ENCODE results near the gene DENND1C.
"Not testable (repeated sequence)": the region's sequence is repeated elsewhere in the genome, so short reads cannot be mapped to it uniquely, and the experiment has no call there.

DENND1C gene

DNA sequence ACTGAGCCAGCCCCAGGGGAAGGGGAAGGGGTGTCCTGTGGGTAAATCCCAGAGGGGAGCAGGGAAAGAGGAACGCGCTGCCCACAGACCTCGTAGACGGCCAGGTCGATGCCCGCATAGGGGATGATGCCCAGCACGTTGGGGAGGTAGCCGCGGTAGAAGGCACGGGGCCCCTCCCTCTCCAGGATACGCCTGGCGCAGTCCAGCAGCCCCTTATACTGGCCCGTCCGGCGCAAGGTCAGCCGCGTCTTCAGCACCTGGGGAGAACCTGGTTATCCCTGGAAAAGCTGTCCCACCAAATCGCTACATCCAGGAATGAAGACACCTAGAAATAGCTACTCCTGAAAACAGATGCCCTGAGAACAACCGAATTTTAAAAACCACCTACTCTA is 29.4 kb downstream of the DENND1C start:
- DNase-seq: no peak

DNA sequence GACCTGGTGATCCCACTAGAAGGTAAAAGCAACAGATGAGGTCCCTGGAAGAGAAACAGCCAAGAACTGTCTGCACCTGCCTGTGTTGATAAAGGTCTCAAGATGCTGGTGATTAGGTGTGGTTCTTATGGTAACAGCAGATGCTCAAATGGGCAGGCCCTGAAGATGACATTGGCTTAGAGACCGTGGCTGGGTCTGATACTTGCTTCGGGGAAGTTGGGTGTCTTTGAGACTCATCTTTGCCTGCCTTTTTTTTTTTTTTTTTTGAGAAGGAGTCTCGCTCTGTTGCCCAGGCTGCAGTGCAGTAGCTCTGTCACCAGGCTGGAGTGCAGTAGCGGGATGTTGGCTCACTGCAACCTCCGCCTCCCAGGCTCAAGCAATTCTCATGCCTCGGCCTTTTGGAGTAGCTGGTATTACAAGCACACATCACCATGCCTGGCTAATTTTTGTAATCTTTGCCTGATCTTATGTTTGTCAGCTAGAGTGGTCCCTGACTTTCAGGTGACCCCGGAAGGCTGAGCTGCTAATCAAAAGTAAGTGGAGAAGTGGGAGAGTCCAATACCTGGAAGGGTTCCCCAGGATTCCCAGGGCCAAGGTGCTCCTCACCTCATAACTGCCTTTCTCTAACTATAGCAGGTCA is 29.9 kb downstream of the DENND1C start:
- no peak for DNase-seq

DNA sequence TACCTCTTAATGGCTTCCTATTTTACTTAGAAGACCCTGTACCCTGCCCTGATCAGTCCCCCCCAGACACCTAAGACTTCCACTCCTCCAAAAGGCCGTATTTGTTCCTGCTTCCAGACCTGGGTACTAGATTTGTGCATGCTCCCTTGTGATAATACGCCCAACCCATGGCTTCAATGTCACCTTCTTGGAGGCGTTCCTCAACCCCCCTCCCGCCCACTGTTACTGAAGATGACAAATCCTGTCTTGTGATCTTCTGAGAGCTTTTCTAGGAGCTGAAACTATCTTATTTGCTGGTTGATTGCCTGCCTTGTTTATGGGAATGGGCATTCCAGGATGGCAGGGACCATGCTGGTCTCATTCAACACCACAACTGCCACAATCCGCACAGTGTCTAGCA is 31.4 kb downstream of the DENND1C start:
- no peak for DNase-seq

DNA sequence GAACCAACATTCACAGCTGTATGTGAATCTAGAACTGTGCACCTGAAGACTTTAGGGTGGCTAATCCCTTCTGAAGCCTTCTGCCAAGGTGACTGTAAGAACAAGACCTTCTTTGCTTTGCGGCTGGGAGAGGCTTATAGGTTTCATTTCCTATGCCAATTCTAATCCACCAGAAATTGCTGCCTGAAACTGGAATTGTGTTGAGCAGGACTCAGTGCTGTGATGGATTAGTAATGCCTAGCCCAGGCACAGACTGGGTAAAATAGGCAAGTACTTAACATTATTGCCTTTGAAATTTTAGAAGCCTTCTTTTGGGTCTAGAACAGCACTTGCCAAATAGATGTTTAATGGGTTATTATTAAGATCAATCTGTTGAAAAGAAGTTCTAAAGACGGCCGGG is 33.5 kb downstream of the DENND1C start:
- no peak for DNase-seq

DNA sequence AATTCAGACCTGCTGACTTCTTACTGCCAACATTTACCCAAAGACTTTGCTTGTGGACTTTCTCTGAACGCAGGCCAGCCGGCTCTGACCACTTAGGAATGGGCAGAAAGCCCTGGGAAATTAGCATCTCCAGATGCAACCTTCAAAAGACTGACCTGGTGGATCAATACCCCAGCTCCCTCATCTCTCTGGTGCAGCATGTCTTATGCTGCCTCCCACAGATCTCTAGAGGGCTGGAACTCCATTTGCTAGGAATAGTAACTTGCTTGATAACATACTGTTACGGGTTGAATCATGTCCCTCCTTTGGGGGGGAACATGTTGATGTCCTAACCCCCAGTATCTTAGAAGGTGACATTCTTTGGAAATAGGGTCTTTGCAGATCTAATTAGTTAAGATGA is 35.1 kb downstream of the DENND1C start:
- DNase-seq: no peak

DNA sequence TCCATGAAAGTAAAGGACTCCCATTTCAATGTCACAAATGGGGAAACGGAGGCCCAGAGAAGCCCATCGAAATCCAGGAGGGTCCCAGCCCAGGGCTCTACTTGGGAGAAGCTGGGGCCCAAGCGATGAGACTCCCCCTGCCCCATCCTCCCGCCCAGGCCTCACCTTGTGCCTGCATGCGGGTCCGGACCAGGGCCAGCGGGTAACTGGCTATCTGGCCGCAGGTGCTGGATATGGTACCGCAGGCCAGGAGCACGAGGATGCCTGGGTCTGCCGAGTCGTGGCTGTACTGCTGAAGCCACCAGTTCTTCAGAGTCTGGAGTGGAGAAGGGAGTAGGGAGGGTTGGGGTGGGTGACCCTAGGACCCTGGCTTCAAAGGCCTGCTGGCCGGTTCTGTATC is 37.6 kb downstream of the DENND1C start:
- no peak for DNase-seq

DNA sequence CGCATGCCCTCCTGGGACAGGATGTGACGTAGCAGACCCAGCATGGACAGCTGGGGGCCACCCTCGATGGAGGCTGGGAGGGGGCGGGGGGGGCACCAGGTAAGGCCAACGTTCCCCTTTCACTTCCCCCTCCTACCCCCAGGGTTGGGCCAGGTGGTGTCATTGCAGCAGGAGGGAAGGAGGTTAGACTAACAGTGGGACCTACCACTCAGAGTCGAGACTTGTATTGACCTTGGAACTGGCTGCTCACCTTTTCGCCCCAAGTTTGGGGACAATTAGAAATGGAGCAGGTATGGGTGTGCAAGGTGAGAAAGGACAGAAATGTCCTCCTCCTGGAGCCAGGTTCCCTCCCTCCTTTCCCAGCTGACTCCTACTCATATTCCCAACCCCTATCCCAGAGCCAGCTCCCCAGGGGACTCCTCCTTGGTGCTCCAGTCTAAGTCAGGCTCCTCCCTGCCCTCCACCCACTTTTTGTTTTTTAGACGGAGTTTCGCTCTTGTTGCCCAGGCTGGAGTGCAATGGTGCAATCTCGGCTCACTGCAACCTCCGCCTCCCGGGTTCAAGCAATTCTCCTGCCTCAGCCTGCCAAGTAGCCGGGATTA is 39.4 kb downstream of the DENND1C start:
- DNase-seq: no peak

DNA sequence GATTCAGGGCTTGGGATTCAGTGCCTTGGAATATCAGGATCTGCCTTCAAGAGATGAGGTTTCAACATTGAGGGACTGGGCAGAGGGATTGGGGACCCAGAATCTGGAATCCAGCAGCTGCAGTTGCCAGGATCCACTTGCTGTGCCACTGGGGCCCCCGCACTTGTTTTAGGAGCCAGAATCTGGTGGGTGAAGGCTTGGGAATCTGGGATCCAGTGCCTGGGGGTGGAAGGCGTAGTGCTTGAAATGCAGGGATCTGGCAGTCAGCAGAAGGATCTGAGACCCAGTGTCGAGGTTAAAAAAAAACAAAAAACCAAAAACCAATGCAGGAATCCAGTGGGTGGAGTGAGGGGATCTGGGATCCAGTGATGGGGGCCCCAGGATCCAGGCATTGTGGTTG is 40.7 kb downstream of the DENND1C start:
- no peak for DNase-seq

DNA sequence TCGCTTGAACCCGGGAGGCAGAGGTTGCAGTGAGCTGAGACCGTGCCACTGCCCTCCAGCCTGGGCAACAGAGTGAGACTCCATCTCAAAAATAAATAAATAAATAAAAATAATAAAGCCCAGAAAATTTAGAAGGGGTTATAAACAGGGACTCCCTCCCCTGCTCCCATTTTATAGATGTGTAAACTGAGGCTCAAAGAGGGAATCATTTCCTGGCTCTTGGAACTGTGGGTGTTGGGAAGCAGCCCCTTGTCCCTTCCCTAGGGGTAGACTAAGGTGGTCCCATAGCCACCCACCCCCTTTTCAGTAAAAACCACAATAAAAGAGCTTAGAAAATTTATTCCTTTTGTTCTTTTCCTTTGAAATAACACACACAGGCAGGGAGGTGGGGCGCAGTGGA is 41.8 kb downstream of the DENND1C start:
- no peak for DNase-seq

DNA sequence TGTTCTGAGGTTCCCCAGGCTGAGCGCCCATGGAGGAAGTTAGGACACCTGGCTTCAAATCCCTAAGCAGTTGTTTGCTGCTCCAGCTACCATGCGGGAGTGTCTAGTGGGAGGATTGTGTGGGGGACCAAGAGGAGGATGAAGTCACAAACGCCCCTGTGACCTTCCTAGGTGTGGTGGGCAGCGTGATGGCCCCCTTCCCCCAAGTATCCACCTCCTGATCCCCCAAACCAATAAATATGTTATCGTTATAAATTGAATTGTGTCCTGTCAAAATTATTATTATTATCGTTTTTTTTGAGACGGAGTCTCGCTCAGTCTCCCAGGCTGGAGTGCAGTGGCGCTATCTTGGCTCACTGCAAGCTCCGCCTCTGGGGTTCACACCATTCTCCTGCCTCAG is 47.9 kb downstream of the DENND1C start, which contains the start of gene SLC25A41:
Gene SLC25A41, minus strand, starts transcription at position 101 of the 400 bp plus-strand sequence. Its CDS starts 70 bp downstream, at position 31.
- DNase-seq: no peak

DNA sequence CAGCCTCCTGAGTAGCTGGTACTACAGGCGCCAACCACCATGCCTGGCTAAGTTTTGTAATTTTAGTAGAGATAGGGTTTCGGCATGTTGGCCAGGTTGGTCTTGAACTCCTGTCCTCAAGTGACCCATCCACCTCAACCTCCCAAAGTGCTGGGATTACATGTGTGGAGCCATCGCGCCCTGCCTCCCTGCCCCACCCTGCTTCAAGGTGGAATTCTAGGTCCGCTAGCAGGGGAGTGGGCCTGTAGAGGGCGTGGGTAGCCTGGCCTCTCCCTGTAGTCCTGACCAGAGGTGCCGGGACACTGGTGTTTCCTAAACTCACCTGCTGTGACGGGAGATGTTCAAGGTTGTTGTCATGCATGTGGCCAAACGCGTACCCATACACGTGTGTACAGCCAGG is 48.4 kb downstream of the DENND1C start:
- no peak for DNase-seq

DNA sequence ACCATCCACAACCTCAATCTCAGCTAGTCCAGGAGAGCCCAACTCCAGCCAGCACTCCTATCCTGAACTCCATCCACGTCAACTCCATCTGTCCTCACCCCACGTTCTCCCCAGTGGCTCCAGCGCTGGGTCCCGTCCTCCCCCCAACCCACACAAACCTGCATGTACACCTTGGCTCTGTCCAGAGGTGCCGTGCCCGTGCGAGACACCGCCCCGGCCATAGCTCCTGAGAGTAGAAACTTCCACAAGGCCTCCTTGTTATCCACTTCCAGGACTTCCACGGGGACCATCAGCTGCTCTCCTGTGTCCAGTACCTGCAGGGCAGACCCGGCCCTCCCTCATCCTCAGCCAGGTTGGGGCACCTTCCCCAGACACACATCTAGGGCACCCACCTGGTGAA is 49.7 kb downstream of the DENND1C start:
- no peak for DNase-seq

DNA sequence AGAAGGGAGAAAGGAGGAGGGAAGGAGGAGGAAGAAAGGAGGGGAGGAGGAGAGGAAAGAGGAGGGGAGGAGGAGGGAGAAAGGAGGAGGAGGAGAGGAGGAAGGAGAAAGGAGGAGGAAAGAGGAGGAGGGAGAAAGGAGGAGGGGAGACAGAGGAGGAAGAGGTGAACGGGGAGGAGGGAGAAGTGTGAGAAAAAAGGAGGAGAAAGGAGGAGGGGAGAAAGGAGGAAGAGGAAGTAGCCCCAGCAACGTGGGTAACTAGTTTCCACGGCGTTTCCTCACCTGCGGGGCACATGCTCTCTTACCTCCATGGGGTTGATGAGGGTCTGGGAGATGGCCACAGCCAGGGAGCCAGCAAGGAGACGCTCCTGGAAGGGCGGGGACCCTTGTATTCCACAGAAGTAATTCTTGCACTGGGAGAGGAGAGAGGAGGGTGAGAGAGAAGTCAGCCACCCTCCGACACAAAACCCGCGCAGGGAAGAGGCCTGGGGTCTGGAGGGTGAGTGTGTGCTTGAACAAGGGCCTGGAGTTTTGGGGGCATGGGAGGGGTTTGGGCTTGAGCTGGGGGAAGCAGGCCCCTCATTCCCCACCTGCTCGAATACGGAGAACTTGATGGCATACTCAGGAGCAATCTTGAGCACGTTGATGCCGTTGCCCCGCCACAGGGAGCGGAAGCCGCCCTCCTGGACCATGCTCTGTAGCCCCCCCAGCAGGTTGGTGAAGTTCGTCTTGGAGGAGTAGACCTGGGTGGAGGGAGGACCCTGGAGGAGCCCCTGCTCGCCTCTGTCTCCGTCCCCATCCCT is 52.0 kb downstream of the DENND1C start:
- DNase-seq: no peak

DNA sequence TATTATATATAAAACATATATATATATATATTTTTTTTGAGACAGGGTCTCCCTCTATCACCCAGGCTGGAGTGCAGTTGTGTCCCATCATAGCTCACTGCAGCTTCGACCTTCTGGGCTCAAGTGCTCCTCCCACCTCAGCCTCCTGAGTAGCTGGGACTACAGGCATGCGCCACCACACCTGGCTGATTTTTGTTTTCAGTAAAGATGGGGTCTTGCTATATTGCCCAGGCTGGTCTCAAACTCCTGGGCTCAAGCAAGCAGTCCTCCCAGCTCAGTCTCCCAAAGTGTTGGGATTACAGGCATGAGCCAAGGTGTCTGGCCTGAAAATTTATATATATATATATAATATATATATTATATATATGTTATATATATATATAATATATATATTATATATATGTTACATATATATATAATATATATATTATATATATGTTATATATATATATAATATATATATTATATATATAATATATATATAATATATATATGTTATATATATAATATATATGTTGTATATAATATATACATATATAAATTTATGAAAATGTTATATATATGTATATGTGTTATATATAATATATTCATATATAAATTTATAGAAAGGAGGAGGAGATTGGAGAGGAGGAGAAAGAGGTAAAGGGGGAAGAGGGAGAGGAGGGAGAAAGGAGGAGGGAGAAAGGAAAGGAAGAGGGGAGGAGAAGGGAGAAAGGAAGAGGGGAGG is 52.7 kb downstream of the DENND1C start:
- DNase-seq: not testable (repeated sequence)

DNA sequence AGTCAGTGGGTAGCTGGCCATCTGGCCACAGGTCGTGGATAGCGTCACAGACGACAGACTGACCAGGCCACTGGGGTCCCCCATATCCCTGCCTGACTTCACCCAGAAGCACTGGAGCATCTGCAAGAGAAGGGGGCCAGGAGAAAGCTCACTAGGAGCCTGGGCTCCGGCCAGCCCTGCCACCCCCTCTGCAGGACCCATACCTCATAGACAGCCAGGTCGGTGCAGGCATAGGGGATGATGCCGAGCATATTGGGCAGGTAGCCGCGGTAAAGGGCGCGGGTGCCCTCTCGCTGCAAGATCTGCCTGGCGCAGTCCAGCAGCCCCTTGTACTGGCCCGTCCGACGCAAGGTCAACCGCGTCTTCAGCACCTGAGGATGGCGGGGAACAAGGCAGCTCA is 54.5 kb downstream of the DENND1C start:
- DNase-seq: no peak

DNA sequence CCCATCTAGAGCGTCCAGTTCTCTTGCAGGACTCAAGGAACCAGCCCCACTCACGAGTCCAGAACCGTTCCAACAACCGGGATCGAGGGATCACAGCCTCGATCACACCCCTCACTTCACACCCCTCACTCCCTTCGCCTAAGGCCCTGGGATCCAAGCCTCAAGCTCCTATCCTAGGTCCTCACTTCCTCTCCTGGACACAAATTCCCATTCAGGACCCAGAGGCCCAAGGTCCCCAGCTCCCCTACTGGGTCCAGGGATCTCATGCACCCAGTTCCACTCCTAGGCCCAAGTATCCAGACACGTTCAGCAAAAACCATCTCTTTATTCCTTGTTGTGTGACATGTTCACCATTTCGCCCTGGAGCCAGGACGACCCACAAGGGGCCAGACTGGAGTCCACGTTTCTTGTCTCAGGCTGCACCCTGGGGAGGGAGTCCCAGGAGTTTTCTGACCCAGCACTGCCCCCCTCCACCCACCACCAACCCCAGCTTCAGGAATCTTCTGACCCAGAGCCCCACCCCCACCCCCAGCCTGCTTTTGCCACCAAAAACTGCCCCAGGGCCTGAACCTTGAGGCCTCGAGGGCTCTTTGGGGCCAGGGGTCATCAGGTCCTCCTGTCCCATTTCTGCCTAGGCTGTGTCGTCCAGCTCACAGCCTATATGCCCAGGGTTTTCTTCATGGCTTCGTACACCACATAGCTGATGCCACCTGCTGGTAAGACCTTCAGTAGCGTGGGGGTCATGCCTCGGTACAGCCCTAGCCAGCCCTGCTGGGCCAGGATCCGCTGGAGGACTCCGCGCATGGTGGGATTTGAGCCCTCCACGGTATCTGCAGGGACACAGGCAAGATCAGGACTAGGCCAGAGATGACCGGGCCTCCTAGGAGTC is 55.6 kb downstream of the DENND1C start:
- DNase-seq: no peak

DNA sequence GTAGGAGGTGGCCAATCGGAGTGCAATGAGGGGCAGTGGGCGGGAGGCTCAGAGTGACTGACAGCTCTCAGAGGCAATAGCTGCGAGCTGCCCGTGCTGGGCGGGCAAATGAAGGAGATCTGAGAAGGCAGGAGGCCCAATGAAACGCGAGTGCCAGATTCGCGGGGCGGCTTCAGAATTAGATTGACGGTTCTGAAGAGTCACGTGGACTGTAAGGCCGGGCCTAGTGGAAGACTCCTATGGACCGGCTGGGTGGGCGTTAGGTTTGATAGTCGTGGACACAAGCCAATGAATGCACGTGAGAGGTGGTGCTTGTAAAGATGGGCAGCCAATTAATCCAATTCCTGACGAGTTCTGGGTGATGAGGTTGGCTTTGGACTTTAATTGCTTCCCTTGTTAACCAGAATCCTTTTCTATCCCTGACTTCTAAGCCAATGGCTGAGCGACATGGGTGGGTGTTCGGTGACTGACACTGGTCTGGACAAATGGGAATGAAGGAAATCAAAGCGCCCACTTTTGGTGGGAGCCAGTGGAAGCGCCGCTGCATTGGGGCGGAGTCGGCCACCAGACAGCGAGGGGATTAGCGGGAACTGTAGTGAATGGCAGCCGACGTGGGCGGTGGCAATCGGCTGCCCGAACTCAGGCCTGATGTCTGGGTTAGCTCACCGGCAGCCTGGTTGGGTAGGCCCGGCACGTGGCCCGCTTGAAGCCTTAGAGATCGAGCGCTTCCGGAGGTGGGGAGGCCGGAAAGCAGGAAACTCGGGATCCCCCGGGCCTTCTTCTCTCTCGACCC is 56.5 kb downstream of the DENND1C start:
- DNase-seq: peak; percentile 91

DNA sequence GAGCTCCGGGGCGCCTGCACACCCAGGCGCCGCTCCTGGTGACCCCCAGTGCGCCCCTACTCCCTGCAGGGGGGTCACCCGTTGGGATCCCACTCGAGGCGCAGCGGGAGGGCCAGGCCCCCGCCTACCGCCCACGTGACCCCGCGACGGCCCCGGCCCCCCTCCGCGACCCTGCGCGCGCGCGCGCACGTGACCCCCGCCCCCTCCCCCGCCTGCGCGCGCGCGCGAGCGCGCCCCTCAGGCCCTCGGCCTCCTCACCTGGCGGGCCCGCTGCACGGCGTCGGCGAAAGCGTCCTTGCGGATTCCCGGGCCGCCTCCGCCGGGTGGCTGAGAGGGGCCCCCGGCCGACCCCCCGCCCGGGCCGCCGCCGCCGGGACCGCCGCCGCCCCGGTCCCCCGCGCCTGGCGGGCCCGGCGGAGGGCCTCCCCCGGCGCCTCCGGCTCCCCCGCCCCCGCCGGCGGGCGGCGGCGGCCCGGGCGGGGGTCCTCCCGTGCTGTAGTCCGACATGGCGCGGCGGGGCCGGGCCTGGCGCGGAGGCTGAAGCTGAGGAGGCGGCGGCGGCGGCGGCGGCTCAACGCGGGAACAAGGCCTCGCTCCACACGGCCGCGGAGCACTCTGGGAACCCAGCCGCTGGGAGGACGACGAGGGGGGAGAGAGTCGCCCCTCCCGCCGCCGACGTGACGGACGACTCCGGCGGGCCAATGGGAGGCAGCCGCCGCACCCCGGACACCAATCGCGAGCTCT is 57.2 kb downstream of the DENND1C start, which contains the start of gene KHSRP:
Gene KHSRP, minus strand, starts transcription at position 617 of the 744 bp plus-strand sequence. Its CDS starts 110 bp downstream, at position 507.
- DNase-seq: no peak

DNA sequence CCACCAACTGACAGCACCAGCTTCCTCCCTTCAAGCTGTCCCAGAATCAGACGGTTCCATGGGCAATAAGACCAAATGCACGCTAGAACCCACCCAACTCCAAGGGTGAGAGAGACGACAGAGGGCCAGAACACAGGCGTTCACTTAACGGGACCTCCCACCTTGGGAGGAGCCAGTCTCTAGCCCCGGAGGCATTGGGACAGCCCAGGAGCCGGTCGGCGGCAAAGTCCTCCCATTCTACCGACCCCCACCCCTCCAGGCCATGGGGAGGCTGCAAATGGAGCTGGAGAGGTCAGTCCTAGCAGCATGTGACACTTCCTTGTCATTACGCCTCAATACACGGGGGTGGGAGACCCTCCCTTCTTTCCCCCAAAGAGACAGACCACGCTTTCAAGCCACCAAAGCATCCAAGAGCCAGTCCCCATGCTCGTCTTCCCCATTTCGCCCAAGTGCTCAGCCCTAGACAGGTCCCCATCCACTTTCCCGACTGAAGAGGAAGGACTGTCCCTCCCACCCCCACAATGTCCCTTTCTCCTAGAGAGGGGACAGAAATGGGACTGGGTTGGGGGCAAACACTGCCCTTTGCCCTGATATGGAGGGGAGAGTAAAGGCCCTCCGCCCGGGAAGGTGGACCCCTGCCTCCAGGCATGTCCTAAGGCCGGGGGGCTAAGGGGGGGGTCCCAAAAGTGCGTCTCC is 57.9 kb downstream of the DENND1C start:
- DNase-seq: no peak

Data from NCI-H187 treated with DMSO at 0.1 percent for 48 hours (cell line).